ENCODE data around the gene SLAMF9. TPM values are rescaled to one million over a fixed set of nuclear protein-coding genes. Genes with fewer than 3 reads are reported as not detected.

SLAMF9 gene
- not detected for polyA plus RNA-seq (ENCODE audit: low read depth in 6 of 6)

- Mint-ChIP-seq H3K27ac (peak within 1 kb of the TSS in 1 of 6 donors; percentile 62), H3K4me1 (no peaks in the 10 kb centered on the region), H3K27me3 (peaks cover 27 to 73% (median 62%) of the 10 kb centered on the region in 3 donors), H3K4me3 (no peak within 1 kb of the TSS), H3K9me3 (peaks cover 0 to 1% (median 0%) of the 10 kb centered on the region in 7 donors), H3K36me3 (no peaks in the 10 kb centered on the region)
- DNase-seq, result no peak
- ATAC-seq (ENCODE audit: low read depth in 2 of 2), result no peak
Observed at GRCh38 chr1:159953536-159954515, at the start of gene SLAMF9. SLAMF9 (minus strand) TSS chr1:159954237; CDS start chr1:159954137, 100 bp downstream.

- H3K36me3 Mint-ChIP-seq, result no peaks in the 10 kb centered on the region
- no peaks in the 10 kb centered on the region for H3K4me1 Mint-ChIP-seq
- no peak overlapping the region for H3K27ac Mint-ChIP-seq
- ATAC-seq (ENCODE audit: low read depth in 2 of 2), result no peak
- peaks cover 0 to 2% (median 0%) of the 10 kb centered on the region in 7 donors for H3K9me3 Mint-ChIP-seq
- no peak for DNase-seq
- no peak overlapping the region for H3K4me3 Mint-ChIP-seq
- peaks cover 26 to 39% (median 34%) of the 10 kb centered on the region in 3 donors for H3K27me3 Mint-ChIP-seq
Observed at GRCh38 chr1:160001440-160001839, 47.4 kb upstream of the SLAMF9 start.

DNA sequence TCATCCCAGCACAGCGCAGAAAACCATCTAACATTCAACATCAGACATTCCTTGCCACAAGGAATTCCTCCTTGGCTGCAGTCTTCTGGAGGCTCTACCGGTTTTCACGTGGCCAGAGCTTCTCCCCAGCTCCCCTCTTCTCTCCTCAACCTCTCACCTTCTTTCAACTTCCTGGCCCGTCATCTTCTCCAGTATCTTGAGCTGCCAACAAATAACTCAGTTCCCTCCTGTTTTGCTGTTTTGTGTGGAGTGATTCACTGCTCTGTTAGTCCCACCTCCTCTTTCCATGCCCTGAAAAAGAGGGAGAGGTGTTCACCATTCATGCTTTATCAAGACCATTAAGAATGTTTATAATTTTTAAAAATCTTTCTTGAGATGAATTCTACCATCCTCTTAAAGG is 45.2 kb upstream of the SLAMF9 start:
- no peaks in the 10 kb centered on the region for H3K4me1 Mint-ChIP-seq
- H3K36me3 Mint-ChIP-seq, result no peaks in the 10 kb centered on the region
- H3K27me3 Mint-ChIP-seq, result peaks cover 37 to 56% (median 50%) of the 10 kb centered on the region in 3 donors
- DNase-seq (no peak), ATAC-seq (ENCODE audit: low read depth in 2 of 2) (no peak)
- peaks cover 0 to 2% (median 0%) of the 10 kb centered on the region in 7 donors for H3K9me3 Mint-ChIP-seq
- peak overlapping the region in 1 of 6 donors; percentile 34 for H3K27ac Mint-ChIP-seq
- no peak overlapping the region for H3K4me3 Mint-ChIP-seq

DNA sequence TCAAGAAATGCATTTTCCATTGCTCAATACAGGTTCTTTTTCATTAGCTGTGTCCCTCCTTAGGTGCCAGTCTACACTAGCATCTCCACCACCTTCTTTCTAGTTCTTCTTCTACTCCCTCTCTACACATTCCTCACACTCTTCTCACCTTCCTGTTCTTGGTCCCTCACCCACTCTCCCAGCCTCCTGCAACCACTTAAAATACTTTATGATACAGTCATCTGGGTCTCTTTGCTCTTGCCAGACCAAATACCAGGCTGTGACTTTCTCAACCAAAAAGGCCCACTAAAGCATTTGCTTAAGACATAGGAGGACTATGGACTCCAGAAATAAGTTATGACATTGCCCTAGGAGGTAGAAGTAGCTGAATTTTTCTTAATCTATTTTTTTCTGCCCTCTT is 42.6 kb upstream of the SLAMF9 start:
- peaks cover 38 to 56% (median 42%) of the 10 kb centered on the region in 3 donors for H3K27me3 Mint-ChIP-seq
- H3K9me3 Mint-ChIP-seq, result no peaks in the 10 kb centered on the region
- no peaks in the 10 kb centered on the region for H3K4me1 Mint-ChIP-seq
- ATAC-seq (ENCODE audit: low read depth in 2 of 2) (no peak), DNase-seq (no peak)
- no peak overlapping the region for H3K27ac Mint-ChIP-seq
- no peak overlapping the region for H3K4me3 Mint-ChIP-seq
- no peaks in the 10 kb centered on the region for H3K36me3 Mint-ChIP-seq

- H3K4me1 Mint-ChIP-seq, result no peaks in the 10 kb centered on the region
- H3K9me3 Mint-ChIP-seq, result no peaks in the 10 kb centered on the region
- H3K27ac Mint-ChIP-seq, result no peak overlapping the region
- no peak for ATAC-seq (ENCODE audit: low read depth in 2 of 2)
- H3K36me3 Mint-ChIP-seq, result no peaks in the 10 kb centered on the region
- DNase-seq, result no peak
- no peak overlapping the region for H3K4me3 Mint-ChIP-seq
- peaks cover 39 to 54% (median 47%) of the 10 kb centered on the region in 3 donors for H3K27me3 Mint-ChIP-seq
Observed at GRCh38 chr1:159994896-159995295, 40.9 kb upstream of the SLAMF9 start.

DNA sequence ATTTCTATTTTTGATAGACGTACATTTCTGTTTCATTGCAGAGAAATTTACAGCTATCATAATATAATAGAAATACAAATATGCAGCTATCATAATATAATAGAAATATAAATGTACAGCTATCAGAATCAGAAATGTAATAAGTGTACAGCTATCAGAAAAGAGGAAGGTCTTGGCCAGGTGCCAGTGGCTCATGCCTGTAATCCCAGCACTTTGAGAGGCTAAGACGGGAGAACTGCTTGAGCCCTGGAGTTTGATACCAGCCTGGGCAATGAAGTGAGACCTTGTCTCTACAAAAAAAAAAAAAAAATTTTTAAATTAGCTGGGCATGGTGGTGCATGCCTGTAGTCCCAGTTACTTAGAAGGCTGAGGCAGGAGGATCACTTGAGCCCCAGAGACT is 39.9 kb upstream of the SLAMF9 start:
- no peaks in the 10 kb centered on the region for H3K9me3 Mint-ChIP-seq
- H3K36me3 Mint-ChIP-seq, result no peaks in the 10 kb centered on the region
- peaks cover 34 to 47% (median 46%) of the 10 kb centered on the region in 3 donors for H3K27me3 Mint-ChIP-seq
- ATAC-seq (ENCODE audit: low read depth in 2 of 2), result no peak
- H3K4me1 Mint-ChIP-seq, result no peaks in the 10 kb centered on the region
- no peak for DNase-seq
- H3K27ac Mint-ChIP-seq, result no peak overlapping the region
- H3K4me3 Mint-ChIP-seq, result no peak overlapping the region

DNA sequence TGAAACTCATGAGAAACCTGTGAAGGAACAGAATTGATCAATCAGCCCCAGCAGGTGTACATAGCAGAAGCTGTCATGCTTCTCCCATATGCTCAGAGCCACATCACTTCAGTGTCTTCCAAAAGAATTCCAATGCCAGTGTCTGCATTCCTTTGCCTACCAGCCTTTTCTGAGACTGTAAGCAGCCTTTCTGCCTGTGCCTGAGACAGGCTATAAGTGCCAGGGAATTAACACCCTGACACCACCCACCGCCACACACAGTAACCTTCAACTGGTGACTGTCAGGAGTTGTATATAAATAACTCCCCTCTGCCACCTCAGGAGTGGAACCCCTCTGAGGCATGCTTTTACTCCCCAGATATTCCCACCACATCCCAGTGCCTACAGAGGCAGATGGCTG is 38.1 kb upstream of the SLAMF9 start:
- DNase-seq, result no peak
- peak overlapping the region in 1 of 6 donors; percentile 44 for H3K27ac Mint-ChIP-seq
- peaks cover 23 to 57% (median 47%) of the 10 kb centered on the region in 3 donors for H3K27me3 Mint-ChIP-seq
- no peak overlapping the region for H3K4me3 Mint-ChIP-seq
- ATAC-seq (ENCODE audit: low read depth in 2 of 2), result no peak
- no peaks in the 10 kb centered on the region for H3K4me1 Mint-ChIP-seq
- H3K9me3 Mint-ChIP-seq, result no peaks in the 10 kb centered on the region
- H3K36me3 Mint-ChIP-seq, result no peaks in the 10 kb centered on the region

DNA sequence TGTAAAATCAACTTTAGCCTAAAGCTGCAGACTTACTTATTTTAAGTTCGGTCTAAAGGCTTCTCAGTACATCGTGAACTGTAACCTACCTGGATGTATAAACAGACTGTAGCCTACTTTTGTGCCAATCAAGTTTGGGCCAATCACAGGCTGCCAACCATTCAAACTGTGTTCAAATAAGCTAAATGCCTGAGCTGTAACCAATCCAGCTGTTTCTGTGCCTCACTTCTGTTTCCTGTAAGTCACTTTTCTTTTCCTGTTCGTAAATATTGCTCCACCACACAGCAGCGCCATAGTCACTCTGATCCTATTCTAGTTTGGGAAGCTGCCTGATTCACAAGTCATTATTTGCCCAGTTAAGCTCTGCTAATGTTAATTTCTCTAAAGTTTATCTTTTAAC is 37.5 kb upstream of the SLAMF9 start:
- DNase-seq (no peak), ATAC-seq (ENCODE audit: low read depth in 2 of 2) (no peak)
- Mint-ChIP-seq H3K4me1 (no peaks in the 10 kb centered on the region), H3K27me3 (peaks cover 19 to 53% (median 42%) of the 10 kb centered on the region in 3 donors), H3K27ac (no peak overlapping the region), H3K4me3 (peak overlapping the region in 1 of 8 donors; percentile 1), H3K36me3 (no peaks in the 10 kb centered on the region), H3K9me3 (no peaks in the 10 kb centered on the region)

DNA sequence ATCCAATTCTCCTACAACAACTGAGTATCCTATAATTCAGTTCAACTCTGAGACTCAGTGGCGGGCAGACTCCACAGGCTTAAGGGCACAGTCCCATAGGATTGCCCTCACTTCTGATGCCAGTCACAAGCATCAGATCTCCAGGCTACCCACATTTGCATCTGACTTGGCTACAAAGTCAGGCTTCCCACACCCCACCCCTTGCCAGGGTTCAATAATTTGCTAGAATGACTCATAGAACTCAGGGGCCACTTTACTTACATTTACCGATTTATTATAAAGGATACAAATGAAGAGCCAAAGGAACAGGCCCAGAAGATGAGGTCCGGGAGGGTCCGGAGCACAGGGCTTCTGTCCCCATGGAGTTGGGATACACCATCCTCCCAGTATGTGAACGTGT is 36.0 kb upstream of the SLAMF9 start:
- Mint-ChIP-seq H3K36me3 (no peaks in the 10 kb centered on the region), H3K27me3 (peaks cover 17 to 46% (median 33%) of the 10 kb centered on the region in 3 donors), H3K9me3 (no peaks in the 10 kb centered on the region), H3K4me3 (no peak overlapping the region), H3K27ac (no peak overlapping the region), H3K4me1 (no peaks in the 10 kb centered on the region)
- ATAC-seq (ENCODE audit: low read depth in 2 of 2) (no peak), DNase-seq (no peak)

GRCh38 chr1:159989581-159989980 is 35.5 kb upstream of the SLAMF9 start:
- H3K4me3 Mint-ChIP-seq, result no peak overlapping the region
- DNase-seq, result no peak
- no peaks in the 10 kb centered on the region for H3K9me3 Mint-ChIP-seq
- no peak overlapping the region for H3K27ac Mint-ChIP-seq
- H3K27me3 Mint-ChIP-seq, result peaks cover 15 to 44% (median 31%) of the 10 kb centered on the region in 3 donors
- H3K4me1 Mint-ChIP-seq, result no peaks in the 10 kb centered on the region
- H3K36me3 Mint-ChIP-seq, result no peaks in the 10 kb centered on the region
- no peak for ATAC-seq (ENCODE audit: low read depth in 2 of 2)

GRCh38 chr1:159988006-159988405 is 34.0 kb upstream of the SLAMF9 start:
- H3K4me3 Mint-ChIP-seq, result no peak overlapping the region
- H3K4me1 Mint-ChIP-seq, result no peaks in the 10 kb centered on the region
- no peak for ATAC-seq (ENCODE audit: low read depth in 2 of 2)
- DNase-seq, result no peak
- no peaks in the 10 kb centered on the region for H3K36me3 Mint-ChIP-seq
- no peaks in the 10 kb centered on the region for H3K9me3 Mint-ChIP-seq
- H3K27ac Mint-ChIP-seq, result no peak overlapping the region
- H3K27me3 Mint-ChIP-seq, result peaks cover 15 to 46% (median 28%) of the 10 kb centered on the region in 3 donors

DNA sequence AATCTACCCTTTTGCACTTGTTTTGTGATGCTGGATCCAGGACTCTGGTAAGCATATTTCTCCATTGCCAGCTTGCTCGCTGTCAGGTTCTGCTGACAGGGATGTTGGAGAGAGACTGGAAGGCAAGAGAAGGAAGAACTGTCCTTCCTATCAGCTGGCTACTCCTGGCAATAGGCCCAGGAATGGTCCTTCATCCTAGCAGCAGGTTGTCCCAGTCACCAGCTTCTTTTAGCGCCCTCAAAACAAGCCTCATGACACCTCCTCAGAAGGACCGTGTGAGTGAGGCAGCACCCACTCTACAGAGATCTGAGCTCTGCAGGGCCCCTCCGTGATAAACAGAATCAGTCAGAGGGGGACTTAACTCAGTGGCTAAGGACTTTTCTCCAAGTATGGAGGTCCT is 33.1 kb upstream of the SLAMF9 start:
- Mint-ChIP-seq H3K4me1 (no peaks in the 10 kb centered on the region), H3K27ac (no peak overlapping the region), H3K9me3 (peaks cover 0 to 3% (median 0%) of the 10 kb centered on the region in 7 donors), H3K36me3 (peaks cover 0 to 4% of the 10 kb centered on the region in 2 donors), H3K4me3 (no peak overlapping the region), H3K27me3 (peaks cover 18 to 42% (median 29%) of the 10 kb centered on the region in 3 donors)
- ATAC-seq (ENCODE audit: low read depth in 2 of 2) (no peak), DNase-seq (no peak)

DNA sequence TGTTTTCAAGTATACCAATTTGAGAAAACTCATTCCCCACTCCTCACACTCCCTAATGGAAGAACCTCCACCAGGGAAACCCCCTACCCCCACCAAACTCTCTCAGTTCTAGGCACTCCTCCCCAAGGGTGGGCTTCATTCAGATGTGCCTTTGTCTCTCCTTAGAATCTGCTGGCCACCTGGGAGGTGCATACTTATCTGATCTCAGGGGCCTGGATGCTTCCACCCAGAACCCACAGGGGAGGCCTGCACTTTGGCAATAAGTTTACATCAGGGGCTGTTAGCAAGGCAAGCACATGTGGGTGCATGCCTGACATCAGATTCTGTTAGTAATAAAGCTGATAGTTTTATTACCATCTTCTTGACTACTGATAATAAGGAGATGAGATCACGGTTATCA is 32.5 kb upstream of the SLAMF9 start:
- Mint-ChIP-seq H3K4me1 (peaks cover 0 to 3% (median 0%) of the 10 kb centered on the region in 3 donors), H3K27me3 (peaks cover 22 to 45% (median 31%) of the 10 kb centered on the region in 3 donors), H3K9me3 (peaks cover 0 to 6% (median 0%) of the 10 kb centered on the region in 7 donors), H3K36me3 (peaks cover 0 to 10% of the 10 kb centered on the region in 2 donors), H3K27ac (no peak overlapping the region), H3K4me3 (peak overlapping the region in 1 of 8 donors; percentile 4)
- no peak for DNase-seq
- ATAC-seq (ENCODE audit: low read depth in 2 of 2), result no peak

- no peak for ATAC-seq (ENCODE audit: low read depth in 2 of 2)
- H3K4me3 Mint-ChIP-seq, result no peak overlapping the region
- DNase-seq, result no peak
- H3K9me3 Mint-ChIP-seq, result peaks cover 0 to 6% (median 0%) of the 10 kb centered on the region in 7 donors
- peaks cover 0 to 3% (median 0%) of the 10 kb centered on the region in 3 donors for H3K4me1 Mint-ChIP-seq
- no peak overlapping the region for H3K27ac Mint-ChIP-seq
- H3K27me3 Mint-ChIP-seq, result peaks cover 19 to 45% (median 33%) of the 10 kb centered on the region in 3 donors
- peaks cover 0 to 10% of the 10 kb centered on the region in 2 donors for H3K36me3 Mint-ChIP-seq
Observed at GRCh38 chr1:159986093-159986492, 32.1 kb upstream of the SLAMF9 start.
